Coronary artery (tissue), 2 donors: ENCODE measurements around the gene XPR1.

Experiments used
- DNase-seq: peaks from one replicate; pipeline ENCODE4 v3.0.0-alpha.2; 2017; ENCODE audit warnings: low spot score
- H3K27ac ChIP-seq, 2 donors: fragments of 200-600 bp; sonication (generic); one replicate each; pipeline ENCODE4 v1.5.1; 2016 to 2019
- H3K4me3 ChIP-seq: fragments of 200-600 bp; sonication (generic); 2 replicates; pipeline ENCODE4 v1.5.1; 2016; ENCODE audit warnings: mild to moderate bottlenecking, moderate library complexity
- TF ChIP-seq, protein P1 (sequence below): fragments of 200-600 bp; sonication (generic); IDR thresholded peaks from one replicate; pipeline ENCODE4 v1.5.1; 2019; ENCODE audit warnings: antibody characterized with exemption

Gene XPR1

DNA sequence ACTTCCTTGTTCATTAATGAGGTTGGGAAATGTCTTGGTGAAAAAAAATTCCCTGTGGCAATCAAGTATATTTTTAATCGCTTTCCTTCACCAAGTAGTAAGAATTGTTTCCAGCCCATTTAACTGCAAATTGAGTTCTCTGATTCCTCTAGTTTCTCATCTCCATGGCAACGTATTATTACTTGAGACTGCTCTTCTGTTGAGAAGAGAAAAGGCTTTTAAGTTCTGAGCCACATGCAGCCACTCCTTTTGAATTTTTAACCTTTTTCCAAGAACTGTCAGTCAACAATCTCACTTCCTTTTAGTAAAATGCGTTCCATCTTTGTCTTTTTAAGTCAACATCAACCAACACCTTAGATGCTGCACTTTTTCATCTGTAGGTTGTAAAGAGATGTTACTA lies 205.2 kb downstream of the XPR1 start:
- TF ChIP-seq, protein P1, sequence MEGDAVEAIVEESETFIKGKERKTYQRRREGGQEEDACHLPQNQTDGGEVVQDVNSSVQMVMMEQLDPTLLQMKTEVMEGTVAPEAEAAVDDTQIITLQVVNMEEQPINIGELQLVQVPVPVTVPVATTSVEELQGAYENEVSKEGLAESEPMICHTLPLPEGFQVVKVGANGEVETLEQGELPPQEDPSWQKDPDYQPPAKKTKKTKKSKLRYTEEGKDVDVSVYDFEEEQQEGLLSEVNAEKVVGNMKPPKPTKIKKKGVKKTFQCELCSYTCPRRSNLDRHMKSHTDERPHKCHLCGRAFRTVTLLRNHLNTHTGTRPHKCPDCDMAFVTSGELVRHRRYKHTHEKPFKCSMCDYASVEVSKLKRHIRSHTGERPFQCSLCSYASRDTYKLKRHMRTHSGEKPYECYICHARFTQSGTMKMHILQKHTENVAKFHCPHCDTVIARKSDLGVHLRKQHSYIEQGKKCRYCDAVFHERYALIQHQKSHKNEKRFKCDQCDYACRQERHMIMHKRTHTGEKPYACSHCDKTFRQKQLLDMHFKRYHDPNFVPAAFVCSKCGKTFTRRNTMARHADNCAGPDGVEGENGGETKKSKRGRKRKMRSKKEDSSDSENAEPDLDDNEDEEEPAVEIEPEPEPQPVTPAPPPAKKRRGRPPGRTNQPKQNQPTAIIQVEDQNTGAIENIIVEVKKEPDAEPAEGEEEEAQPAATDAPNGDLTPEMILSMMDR = no peak
- no peak overlapping the region for H3K4me3 ChIP-seq
- no peak for DNase-seq
- H3K27ac ChIP-seq = no peak overlapping the region

DNA sequence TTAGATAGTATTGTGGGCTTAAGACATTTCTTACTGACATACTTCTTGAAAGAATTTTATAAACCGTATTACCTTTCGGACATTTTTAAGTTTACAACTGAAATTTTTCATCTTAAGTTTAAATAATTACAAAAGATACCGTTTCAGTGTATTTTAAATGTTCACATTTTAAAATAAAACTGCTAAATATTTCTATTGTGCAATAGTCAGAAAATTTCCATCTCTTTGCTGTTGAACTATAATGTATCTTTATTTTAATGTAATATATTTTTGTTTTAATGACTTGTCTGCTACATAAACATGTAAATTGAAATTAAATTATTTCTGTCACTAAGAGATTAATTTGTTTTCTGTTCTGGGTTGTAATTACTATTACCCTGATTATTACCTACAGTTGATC lies 206.7 kb downstream of the XPR1 start:
- TF ChIP-seq, protein P1 = no peak
- no peak overlapping the region for H3K4me3 ChIP-seq
- H3K27ac ChIP-seq = no peak overlapping the region
- DNase-seq = no peak

DNA sequence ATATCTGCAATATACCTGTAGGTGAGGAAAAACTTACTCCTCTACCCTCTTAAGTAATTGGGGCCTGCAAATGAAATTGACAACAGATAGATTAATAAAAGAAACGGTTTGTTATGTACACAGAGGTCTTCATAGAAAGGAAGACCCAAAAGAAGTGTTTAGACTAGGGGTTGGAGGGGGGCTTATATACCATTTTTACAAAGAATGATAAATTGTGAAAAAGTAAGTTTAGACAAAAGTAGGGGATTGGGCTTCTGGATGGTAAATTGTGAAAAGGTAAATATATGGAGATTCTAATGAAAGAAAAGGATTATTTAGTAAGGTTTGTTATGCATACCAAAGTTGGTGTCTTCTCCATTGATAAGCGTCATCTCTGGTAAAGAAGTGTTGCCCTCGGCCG lies 207.7 kb downstream of the XPR1 start:
- no peak for DNase-seq
- TF ChIP-seq, protein P1 = no peak
- Histone ChIP-seq H3K27ac (no peak overlapping the region), H3K4me3 (no peak overlapping the region)

- Histone ChIP-seq H3K27ac (no peak overlapping the region), H3K4me3 (no peak overlapping the region)
- DNase-seq = no peak
- TF ChIP-seq, protein P1 = no peak
These were observed 209.6 kb downstream of the XPR1 start for GRCh38 chr1:180841415-180841814.

DNA sequence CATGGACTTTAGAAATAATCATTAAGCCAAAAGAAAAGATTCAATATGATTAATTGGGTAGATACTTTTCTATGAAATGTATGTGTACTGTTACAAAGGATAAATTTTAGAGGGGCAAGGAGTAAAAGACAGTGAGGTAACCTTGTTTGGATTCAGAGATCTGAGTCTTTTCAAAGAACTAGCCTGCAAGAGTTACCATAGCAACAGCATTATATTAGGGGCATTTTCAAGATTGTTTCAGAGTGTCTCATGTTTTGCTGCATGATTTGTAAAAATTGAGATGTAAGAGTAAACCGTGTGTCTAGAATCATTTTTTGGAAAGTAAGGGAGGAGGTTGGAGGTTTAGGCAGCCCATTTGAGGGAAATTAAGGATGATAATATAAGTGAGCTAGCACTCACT lies 210.2 kb downstream of the XPR1 start:
- no peak overlapping the region for H3K27ac ChIP-seq
- no peak for DNase-seq
- no peak overlapping the region for H3K4me3 ChIP-seq
- TF ChIP-seq, protein P1 = no peak

GRCh38 chr1:180842491-180843275 lies 210.9 kb downstream of the XPR1 start:
- H3K27ac ChIP-seq = no peak overlapping the region

DNA sequence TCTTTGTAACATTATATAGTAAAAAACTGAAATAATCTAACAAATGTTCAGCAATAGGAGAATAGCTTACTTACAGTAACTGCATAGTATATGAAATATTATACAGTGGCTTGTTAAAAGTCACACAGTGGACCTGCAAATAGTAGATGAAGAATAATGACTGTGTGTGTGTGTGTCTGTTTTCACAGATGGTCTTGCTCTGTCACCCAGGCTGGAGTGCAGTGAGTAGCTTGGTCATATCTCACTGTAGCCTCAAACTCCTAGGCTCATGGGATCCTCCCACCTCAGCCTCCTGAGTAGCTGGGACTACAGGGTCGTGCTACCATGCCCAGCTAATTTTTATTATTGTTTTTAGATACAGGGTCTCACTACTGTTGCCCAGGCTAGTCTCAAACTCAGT lies 213.5 kb downstream of the XPR1 start:
- no peak overlapping the region for H3K27ac ChIP-seq
- no peak overlapping the region for H3K4me3 ChIP-seq
- DNase-seq = no peak
- TF ChIP-seq, protein P1 = no peak

More at GRCh38 chr1:180842491-180843275, 210.9 kb downstream of the XPR1 start:
- no peak overlapping the region for H3K4me3 ChIP-seq
- TF ChIP-seq, protein P1 = no peak
- no peak for DNase-seq
